Measurements from ENCODE around the gene FDX1. TPM values are rescaled to one million over a fixed set of nuclear protein-coding genes. Genes with fewer than 3 reads are reported as not detected.

The FDX1 gene
- total RNA-seq, 6 experiments from 2014 or later: 7.3 to 10.3 (median 9.5) TPM

GRCh38 chr11:110430267-110431050, 711 bp downstream of the FDX1 start:
- peak overlapping the region; percentile 92 for H3K27ac Mint-ChIP-seq
- no peaks in the 10 kb centered on the region; the same call in 1 of the 2 replicates for H3K36me3 Mint-ChIP-seq (ENCODE audit: low read depth)
- no peaks in the 10 kb centered on the region for H3K9me3 Mint-ChIP-seq
- DNase-seq: no peak
- H3K27me3 Mint-ChIP-seq (ENCODE audit: insufficient read depth): peaks cover 2% of the 10 kb centered on the region
- H3K4me1 Mint-ChIP-seq (ENCODE audit: low read depth): peaks cover 50% of the 10 kb centered on the region
- peak overlapping the region; percentile 100 for H3K4me3 Mint-ChIP-seq
- peak; percentile 6; the same call in 1 of the 2 replicates for TF ChIP-seq CTCF (IDR thresholded peaks at IDR 0.05)

GRCh38 chr11:110431051-110431672, 1.4 kb downstream of the FDX1 start:
- no peak for DNase-seq
- Mint-ChIP-seq H3K4me3 (peak overlapping the region; percentile 100), H3K4me1 (ENCODE audit: low read depth) (peaks cover 44% of the 10 kb centered on the region), H3K36me3 (ENCODE audit: low read depth) (no peaks in the 10 kb centered on the region; the same call in 1 of the 2 replicates), H3K27me3 (ENCODE audit: insufficient read depth) (peaks cover 2% of the 10 kb centered on the region), H3K27ac (peak overlapping the region; percentile 92), H3K9me3 (no peaks in the 10 kb centered on the region)
- no peak for TF ChIP-seq CTCF (IDR thresholded peaks at IDR 0.05)

GRCh38 chr11:110431674-110432073, 1.9 kb downstream of the FDX1 start:
- Mint-ChIP-seq H3K36me3 (ENCODE audit: low read depth) (no peaks in the 10 kb centered on the region; the same call in 1 of the 2 replicates), H3K4me1 (ENCODE audit: low read depth) (peaks cover 44% of the 10 kb centered on the region), H3K9me3 (no peaks in the 10 kb centered on the region), H3K27ac (peak overlapping the region; percentile 92), H3K4me3 (peak overlapping the region; percentile 100), H3K27me3 (ENCODE audit: insufficient read depth) (peaks cover 2% of the 10 kb centered on the region)
- no peak for DNase-seq
- TF ChIP-seq CTCF (IDR thresholded peaks at IDR 0.05): no peak

GRCh38 chr11:110432713-110433392, 3.1 kb downstream of the FDX1 start:
- H3K4me3 Mint-ChIP-seq: no peak overlapping the region; the same call in 1 of the 2 replicates

More at GRCh38 chr11:110432713-110433392, 3.1 kb downstream of the FDX1 start:
- DNase-seq: no peak
- no peak for TF ChIP-seq CTCF (IDR thresholded peaks at IDR 0.05)
- Mint-ChIP-seq H3K27ac (peak overlapping the region; percentile 6; the same call in 1 of the 2 replicates), H3K36me3 (ENCODE audit: low read depth) (no peaks in the 10 kb centered on the region; the same call in 1 of the 2 replicates), H3K4me1 (ENCODE audit: low read depth) (peaks cover 42% of the 10 kb centered on the region), H3K9me3 (no peaks in the 10 kb centered on the region), H3K27me3 (ENCODE audit: insufficient read depth) (peaks cover 2% of the 10 kb centered on the region)
